Hematopoietic multipotent progenitor cell treated with erythropoietin and hydrocortisone succinate and interleukin-3 and kit ligand, for 17 days (in vitro differentiated cells): ENCODE results near the gene NCCRP1.

ENCODE experiments used
- DNase-seq: peaks from one replicate; pipeline ENCODE4 v3.0.0-alpha.2; 2015; ENCODE audit warnings: low spot score

NCCRP1 gene

DNA sequence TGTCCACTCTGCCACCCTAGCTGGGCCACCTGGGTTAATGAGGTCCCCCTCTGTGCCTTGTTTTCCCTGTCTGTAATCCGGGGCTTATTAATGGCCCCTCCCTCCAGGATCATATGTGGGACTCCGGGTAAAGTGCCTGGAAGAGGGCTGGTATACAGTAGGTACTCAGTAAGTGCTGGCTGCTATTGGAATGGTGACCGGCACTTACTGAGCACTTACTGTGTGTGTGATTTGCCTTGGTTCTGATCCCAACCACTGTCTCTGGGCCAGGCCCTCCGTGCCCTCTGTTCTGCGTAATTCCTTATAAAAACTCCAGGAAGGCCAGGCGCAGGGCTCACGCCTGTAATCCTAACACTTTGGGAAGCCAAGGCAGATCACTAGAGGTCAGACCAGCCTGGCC lies 30.9 kb upstream of the NCCRP1 start:
- DNase-seq, result no peak

DNA sequence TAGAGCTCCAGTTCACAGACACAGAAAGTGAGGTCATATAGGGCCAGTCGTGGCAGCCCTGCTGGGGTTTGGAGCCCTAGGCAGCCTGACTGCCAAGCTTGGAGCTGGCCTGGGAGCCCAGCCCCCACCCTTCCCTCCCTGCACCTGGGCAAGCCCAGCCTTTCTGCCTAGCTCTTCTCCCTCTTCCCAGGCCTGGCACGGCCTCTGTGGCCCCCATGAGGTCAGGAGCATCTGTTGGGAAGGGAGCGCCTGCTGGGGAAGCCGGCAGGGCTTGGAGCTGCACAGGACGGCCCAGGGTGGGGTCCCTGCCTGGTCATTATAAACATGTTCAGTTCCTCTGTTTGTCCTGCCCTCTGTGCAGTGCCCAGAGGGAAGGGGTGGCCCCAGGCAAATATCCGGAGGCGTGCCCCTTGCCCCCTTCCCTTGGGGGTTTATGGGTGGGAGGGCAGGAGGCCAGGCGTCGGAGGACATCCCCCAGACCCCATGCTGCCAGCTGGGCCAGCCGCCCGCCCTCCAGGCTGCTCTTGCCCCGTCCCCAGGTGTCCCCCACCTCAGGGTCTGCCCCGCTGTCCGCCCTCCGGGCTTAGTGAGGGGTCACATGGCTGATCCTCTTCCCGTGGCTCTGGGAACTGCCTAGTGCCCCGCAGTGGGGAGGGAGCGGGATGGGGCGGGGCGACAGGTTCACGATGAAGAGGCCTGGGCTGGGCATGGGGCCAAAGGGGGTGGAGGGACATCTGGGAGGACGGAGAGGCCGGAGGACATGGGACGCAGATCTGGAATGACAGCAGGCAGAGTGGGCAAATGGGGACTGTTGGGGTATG lies 30.0 kb upstream of the NCCRP1 start:
- no peak for DNase-seq

DNA sequence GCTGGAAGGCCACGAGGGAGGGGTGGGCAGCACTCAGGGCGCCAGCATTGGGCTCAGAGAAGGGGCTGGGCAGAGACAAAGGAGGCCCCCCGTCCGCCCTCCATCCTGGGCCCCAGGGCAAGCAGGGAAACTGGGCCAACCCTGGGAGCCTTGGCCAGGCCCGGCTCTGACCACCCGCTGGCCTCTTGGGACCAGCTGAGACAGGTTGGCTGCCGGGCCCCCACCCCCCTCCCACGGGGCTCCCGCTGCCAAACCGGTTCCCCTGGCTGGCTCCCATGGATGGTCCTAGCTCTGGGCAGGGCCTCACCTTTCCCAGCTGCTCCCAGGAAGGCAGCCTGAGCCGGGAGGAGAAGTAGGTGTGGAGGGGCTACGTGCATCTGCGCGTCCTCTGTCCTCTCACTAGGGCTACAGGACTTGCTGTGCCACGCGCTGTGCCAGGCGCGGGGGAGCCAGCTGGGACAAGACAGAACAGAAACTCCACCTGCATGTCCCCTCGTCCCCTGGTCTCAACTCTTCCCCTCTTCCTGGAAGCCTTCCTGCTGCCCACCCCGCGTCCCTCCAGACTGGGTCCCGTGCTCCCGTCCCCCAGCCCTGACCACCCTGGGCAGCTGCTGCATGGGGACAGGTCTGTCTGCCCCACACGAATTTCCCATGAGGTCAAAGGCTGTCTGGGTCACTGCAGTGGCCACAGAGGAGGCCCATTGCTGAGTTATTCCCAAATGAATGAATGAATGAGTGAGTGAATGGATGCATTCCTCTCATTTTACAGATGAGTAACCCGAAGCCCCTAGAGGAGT lies 29.1 kb upstream of the NCCRP1 start:
- DNase-seq, result no peak

- DNase-seq, result no peak
Measured at GRCh38 chr19:39168258-39169142, 28.3 kb upstream of the NCCRP1 start.

DNA sequence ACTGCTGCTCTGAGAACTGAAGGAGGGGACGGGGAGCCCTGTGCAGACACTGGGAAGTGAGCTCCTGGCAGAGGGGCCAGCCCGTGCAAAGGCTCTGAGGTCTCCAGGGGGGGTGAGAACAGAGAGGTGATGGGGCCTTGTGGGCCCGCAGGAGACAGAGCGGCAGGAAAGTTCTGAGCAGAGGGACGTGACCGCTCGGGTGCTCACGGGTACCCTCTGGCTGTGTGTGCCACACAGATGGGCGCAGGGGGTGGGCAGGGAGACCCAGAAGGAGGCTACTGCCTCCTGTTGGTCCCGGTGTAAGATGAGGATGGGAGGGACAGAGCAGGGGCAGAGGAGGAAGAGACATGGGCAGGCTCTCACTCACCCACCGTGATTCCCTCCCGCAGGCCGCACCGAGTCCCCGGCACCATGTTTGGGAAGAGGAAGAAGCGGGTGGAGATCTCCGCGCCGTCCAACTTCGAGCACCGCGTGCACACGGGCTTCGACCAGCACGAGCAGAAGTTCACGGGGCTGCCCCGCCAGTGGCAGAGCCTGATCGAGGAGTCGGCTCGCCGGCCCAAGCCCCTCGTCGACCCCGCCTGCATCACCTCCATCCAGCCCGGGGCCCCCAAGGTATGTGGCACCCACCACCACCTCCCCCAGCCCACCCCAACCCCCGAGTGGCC lies 27.5 kb upstream of the NCCRP1 start:
- DNase-seq, result no peak

GRCh38 chr19:39170386-39171231 lies 26.2 kb upstream of the NCCRP1 start:
- no peak for DNase-seq

DNA sequence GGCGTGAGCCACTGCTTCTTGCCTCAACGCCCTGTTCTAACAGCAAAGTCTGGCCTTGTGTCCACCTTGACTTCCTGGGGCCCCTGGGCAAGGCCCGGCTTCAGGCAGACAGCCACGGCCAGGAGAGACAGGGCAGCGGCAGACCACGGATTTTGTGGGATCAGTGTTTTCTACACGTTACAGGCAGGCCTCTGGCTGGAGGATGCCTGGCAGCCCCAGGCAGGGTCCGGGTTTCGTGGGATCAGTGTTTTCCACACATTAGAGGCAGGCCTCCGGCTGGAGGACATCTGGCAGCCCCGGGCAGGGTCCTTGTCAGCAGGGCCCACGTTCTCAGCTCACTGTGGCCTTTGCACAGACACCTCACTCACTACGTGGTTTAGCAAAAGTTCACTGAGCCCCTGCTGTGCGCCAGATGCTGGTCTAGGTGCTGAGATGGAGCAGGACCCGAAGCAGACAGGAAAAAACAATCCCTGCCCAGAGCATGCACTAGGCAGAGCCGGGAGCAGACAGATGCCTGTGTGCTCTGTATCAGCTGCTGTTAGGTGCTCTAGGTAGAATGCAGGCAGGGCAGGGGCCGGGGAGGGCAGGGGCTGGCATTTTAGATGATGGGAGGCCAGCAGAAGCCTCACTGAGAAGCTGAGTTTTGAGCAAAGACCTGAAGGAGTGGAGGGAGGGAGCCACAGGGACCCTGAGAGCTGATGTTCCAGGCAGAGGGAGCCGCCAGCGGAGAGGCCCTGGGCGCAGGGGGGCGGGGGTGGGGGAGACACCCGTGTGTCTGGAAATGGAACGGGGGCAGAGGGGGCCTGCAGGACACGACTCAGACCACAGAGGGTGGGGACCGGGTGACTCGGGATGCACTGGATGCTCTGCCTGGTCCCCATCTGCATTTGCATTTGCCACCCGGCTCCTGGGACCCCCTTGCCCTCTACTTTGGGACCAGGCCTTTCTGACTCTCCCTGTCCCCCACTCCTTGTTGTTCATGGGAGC lies 25.0 kb upstream of the NCCRP1 start:
- no peak for DNase-seq

- DNase-seq, result no peak
Measured at GRCh38 chr19:39172700-39173501, 23.9 kb upstream of the NCCRP1 start.

DNA sequence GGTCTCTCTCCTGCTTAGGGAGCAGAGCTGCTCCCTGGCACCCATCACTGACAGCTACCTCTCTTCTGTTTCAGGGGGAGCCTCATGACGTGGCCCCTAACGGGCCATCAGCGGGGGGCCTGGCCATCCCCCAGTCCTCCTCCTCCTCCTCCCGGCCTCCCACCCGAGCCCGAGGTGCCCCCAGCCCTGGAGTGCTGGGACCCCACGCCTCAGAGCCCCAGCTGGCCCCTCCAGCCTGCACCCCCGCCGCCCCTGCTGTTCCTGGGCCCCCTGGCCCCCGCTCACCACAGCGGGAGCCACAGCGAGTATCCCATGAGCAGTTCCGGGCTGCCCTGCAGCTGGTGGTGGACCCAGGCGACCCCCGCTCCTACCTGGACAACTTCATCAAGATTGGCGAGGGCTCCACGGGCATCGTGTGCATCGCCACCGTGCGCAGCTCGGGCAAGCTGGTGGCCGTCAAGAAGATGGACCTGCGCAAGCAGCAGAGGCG lies 23.2 kb upstream of the NCCRP1 start:
- DNase-seq, result no peak

- no peak for DNase-seq
Measured at GRCh38 chr19:39174142-39174541, 22.6 kb upstream of the NCCRP1 start.

DNA sequence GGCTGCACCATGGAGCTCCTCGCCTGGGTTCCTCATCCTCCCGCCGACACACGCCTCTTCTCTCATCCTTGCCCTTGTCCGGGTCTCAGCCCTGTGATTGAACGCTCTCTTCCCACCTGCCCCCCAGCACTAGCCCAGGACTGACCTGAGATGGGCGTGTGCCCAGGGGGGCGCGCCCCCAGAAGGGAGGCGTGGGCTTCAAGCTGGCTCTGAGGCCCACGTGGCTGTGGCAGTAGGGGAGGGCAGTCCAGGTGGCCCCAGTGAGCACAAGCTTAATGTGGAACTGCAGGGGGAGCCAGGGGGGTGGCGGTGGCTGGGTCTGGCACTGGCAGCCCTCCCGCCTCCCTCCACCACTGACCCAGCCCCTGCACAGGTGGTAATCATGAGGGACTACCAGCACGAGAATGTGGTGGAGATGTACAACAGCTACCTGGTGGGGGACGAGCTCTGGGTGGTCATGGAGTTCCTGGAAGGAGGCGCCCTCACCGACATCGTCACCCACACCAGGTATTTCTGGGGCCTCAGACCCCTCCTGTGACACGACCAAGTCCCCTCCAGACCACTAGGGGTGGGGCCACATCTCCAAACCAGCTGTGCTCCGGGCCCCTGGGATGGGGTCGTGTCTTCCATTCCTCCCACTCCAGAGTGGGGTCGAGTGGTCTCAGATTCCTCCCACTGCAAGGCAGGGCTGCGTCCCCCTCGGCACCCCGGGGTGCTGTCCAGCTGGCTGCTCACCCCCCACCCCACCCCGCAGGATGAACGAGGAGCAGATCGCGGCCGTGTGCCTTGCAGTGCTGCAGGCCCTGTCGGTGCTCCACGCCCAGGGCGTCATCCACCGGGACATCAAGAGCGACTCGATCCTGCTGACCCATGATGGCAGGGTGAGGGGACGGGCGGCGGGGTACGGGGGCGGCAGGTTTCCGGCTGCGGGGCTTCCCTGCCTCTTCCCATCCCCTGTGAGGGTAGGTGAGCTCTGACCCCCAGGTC lies 21.9 kb upstream of the NCCRP1 start:
- DNase-seq, result no peak

- DNase-seq, result no peak
Measured at GRCh38 chr19:39175564-39175963, 21.2 kb upstream of the NCCRP1 start.

DNA sequence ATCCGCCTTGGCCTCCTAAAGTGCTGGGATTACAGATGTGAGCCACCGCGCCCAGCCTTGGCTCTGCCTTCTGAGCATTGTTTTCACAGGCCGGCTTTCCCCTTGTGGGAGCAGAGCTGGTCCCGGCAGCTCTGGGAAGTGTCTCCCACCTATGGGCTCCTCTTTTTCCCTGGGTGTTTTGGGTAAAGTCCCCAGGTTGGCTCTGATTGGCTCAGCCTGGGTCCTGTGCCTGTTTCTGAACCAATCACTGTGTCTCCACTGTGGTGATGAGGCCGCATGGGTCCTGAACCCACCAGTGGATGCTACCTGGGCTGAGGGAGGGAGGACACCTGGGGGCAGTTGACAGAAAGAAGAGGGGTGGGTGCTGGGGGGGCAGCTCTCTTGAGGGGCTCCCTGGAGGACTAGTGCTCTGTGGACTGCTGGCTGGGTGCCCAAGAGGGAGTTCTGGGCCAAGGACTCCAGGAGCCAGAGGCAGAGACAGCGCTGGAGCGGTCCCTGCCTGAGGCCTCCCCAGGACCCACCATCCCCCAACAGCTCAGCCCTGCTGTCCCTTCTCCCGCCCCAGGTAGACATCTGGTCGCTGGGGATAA lies 19.6 kb upstream of the NCCRP1 start:
- DNase-seq, result no peak

DNA sequence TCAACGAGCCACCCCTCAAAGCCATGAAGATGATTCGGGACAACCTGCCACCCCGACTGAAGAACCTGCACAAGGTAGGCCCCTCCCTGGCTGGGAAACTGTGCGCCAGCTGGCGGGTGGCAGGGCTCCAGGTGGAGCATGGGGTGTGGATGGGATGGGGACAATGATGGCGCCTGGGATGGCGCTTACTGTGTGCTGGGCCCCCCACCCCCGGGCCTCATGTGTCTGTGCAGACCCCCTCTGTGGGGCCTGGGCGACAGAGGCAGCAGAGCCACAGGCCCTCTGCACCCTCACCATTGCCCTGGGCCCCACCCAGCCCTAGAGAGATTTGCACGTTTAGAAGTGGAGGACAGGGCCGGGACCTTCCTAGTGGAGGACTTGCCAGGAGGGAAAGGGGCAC lies 19.0 kb upstream of the NCCRP1 start:
- DNase-seq, result no peak

GRCh38 chr19:39178296-39179006 lies 18.3 kb upstream of the NCCRP1 start:
- no peak for DNase-seq

DNA sequence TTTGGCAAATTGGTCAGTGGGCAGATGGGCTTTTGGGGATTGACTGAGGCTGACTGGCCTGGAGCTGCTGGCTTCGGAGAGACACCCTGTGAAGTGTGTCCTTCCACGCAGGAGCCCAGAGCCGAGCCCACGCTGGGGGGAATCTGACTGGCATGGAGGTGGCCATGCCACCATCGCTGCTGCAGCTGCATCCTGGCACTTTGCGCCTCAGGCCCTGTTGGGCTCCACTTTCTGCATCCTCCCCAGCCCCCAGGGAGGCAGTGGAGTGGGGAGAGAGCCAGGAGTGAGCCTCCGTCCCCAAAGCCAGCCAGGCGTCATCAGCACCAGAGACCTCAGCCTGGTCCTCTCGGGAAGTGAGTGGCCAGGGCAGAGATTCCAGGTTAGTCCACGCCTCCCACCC lies 17.0 kb upstream of the NCCRP1 start:
- no peak for DNase-seq
